Right atrium auricular region (tissue), 2 donors: ENCODE measurements around the gene GABRB2. TPM values are rescaled to one million over a fixed set of nuclear protein-coding genes. Genes with fewer than 3 reads are reported as not detected.

Experiments used
- DNase-seq: peaks from one replicate; pipeline ENCODE4 v3.0.0-alpha.2; 2019; ENCODE audit warnings: low spot score
- H3K27ac ChIP-seq, 2 donors: fragments of 200-600 bp; sonication (generic); 1 replicate in 1 of 2; 2 replicates in 1 of 2; pipeline ENCODE4 v1.5.1; 2016 to 2019
- H3K27me3 ChIP-seq, 2 donors: fragments of 200-600 bp; sonication (generic); one replicate each; pipeline versions ENCODE4 v1.5.1 to v1.6.0; 2017 to 2019
- H3K36me3 ChIP-seq: fragments of 200-600 bp; sonication (generic); one replicate; pipeline ENCODE4 v1.5.1; 2016
- H3K4me1 ChIP-seq, 2 donors: fragments of 200-600 bp; sonication (generic); one replicate each; pipeline versions ENCODE4 v1.5.1 to v1.6.0; 2017 to 2019
- H3K4me3 ChIP-seq, 2 donors: fragments of 200-600 bp; sonication (generic); 1 replicate in 1 of 2; 2 replicates in 1 of 2; pipeline ENCODE4 v1.5.1; 2017 to 2019; ENCODE audit warnings: mild to moderate bottlenecking in 1 of 2, moderate library complexity in 1 of 2
- H3K9me3 ChIP-seq, 2 donors: fragments of 200-600 bp; sonication (generic); one replicate each; pipeline ENCODE4 v1.5.1; 2019
- total RNA-seq, 2 donors: library from RNA; depleted of rRNA; stranded (reverse); fragments of >200 nt; gene quantifications; one replicate each; pipeline ENCODE4 v1.1.0, GENCODE V29; 2016
- TF ChIP-seq, protein P1 (sequence below), 2 donors: fragments of 200-600 bp; sonication (generic); IDR thresholded peaks; one replicate each; pipeline ENCODE4 v1.5.1; 2019; ENCODE audit warnings: antibody characterized with exemption in 2 of 2

GABRB2 gene
- total RNA-seq, 2 donors from 2014 or later: 0.37 to 2.0 TPM

DNA sequence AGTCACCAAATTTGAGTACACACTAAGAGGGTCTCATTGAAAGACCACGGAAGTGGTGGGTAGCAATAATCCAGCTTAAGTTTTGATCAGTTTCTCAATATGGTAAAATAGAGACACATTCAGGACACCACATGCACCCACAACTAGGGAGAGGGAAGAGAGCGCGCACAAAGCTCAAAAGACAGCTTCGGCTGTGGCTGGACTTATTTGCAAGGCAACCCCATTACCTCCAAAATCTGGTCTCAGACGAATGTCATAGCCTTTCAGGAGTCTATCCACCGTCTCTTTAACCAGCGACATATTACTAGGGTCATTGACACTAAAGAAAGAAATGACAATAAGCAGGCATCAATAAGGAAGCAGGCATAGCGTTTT, 443 bp downstream of the GABRB2 start:
- TF ChIP-seq, protein P1, sequence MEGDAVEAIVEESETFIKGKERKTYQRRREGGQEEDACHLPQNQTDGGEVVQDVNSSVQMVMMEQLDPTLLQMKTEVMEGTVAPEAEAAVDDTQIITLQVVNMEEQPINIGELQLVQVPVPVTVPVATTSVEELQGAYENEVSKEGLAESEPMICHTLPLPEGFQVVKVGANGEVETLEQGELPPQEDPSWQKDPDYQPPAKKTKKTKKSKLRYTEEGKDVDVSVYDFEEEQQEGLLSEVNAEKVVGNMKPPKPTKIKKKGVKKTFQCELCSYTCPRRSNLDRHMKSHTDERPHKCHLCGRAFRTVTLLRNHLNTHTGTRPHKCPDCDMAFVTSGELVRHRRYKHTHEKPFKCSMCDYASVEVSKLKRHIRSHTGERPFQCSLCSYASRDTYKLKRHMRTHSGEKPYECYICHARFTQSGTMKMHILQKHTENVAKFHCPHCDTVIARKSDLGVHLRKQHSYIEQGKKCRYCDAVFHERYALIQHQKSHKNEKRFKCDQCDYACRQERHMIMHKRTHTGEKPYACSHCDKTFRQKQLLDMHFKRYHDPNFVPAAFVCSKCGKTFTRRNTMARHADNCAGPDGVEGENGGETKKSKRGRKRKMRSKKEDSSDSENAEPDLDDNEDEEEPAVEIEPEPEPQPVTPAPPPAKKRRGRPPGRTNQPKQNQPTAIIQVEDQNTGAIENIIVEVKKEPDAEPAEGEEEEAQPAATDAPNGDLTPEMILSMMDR (IDR thresholded peaks at IDR 0.05): no peak
- Histone ChIP-seq H3K4me1 (peaks cover 0 to 33% of the 10 kb centered on the region in 2 donors), H3K27ac (no peak overlapping the region), H3K36me3 (no peaks in the 10 kb centered on the region), H3K4me3 (peak overlapping the region; percentile 18 to 44), H3K9me3 (no peaks in the 10 kb centered on the region), H3K27me3 (peaks cover 11 to 27% of the 10 kb centered on the region in 2 donors)
- no peak for DNase-seq

GRCh38 chr5:161545344-161546094, 1.0 kb downstream of the GABRB2 start:
- no peak overlapping the region for H3K27ac ChIP-seq
- no peaks in the 10 kb centered on the region for H3K36me3 ChIP-seq
- no peak for DNase-seq
- no peak overlapping the region for H3K4me3 ChIP-seq
- no peaks in the 10 kb centered on the region for H3K9me3 ChIP-seq
- peaks cover 0 to 33% of the 10 kb centered on the region in 2 donors for H3K4me1 ChIP-seq
- TF ChIP-seq, protein P1 (IDR thresholded peaks at IDR 0.05): no peak
- peaks cover 11 to 27% of the 10 kb centered on the region in 2 donors for H3K27me3 ChIP-seq

GRCh38 chr5:161544350-161544765, 2.2 kb downstream of the GABRB2 start:
- Histone ChIP-seq H3K4me1 (peaks cover 0 to 33% of the 10 kb centered on the region in 2 donors), H3K4me3 (no peak overlapping the region), H3K27me3 (peaks cover 11 to 27% of the 10 kb centered on the region in 2 donors), H3K27ac (no peak overlapping the region), H3K36me3 (no peaks in the 10 kb centered on the region), H3K9me3 (no peaks in the 10 kb centered on the region)
- TF ChIP-seq, protein P1 (IDR thresholded peaks at IDR 0.05): peak; percentile 57 to 81
- no peak for DNase-seq

- no peak for DNase-seq
- Histone ChIP-seq H3K27me3 (no peaks in the 10 kb centered on the region), H3K4me3 (no peak overlapping the region), H3K36me3 (no peaks in the 10 kb centered on the region), H3K9me3 (no peaks in the 10 kb centered on the region), H3K4me1 (no peaks in the 10 kb centered on the region), H3K27ac (no peak overlapping the region)
- TF ChIP-seq, protein P1 (IDR thresholded peaks at IDR 0.05): no peak
Measured at GRCh38 chr5:161539016-161539415, 7.5 kb downstream of the GABRB2 start.

DNA sequence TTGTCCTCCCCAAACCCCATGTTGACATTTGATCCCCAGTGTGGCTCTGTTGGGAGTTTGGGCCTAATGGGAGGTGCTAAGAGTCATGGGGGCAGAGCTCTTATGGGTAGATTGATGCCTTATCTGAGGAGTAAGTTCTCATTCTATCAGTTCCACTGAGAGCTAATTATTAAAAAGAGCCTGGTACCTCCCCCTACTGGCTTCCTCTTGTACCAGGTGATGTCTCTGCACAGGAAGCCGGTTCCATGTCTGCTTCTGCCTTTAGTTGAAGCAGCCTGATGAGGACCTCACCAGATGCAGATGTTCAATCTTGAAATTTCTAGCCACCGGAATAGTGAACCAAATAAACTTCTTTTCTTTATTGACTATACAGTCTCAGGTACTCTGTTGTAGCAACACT, 10.8 kb downstream of the GABRB2 start:
- Histone ChIP-seq H3K27ac (no peak overlapping the region), H3K4me3 (no peak overlapping the region), H3K9me3 (no peaks in the 10 kb centered on the region), H3K36me3 (no peaks in the 10 kb centered on the region), H3K27me3 (no peaks in the 10 kb centered on the region), H3K4me1 (no peaks in the 10 kb centered on the region)
- no peak for DNase-seq
- TF ChIP-seq, protein P1 (IDR thresholded peaks at IDR 0.05): peak in 1 of 2 donors; percentile 19

DNA sequence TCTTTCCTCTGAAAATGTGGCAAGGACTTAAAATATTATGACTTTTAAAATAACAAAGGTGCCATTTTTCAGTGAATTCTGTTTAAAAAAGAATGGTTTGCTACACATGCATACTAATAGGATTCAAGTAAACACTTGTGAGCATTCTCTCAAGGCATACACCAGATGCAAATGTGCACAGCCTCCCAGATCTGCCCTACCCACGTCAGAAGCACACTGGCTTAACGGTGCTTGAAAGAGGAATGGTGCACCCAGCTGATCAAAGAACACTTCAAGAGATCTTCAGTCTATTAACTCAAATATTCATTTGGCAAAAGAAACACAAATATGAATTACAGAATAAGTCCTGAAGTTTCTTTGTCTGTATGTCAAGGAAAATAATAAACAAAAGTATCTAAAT, 15.8 kb downstream of the GABRB2 start:
- H3K4me3 ChIP-seq: no peak overlapping the region
- no peaks in the 10 kb centered on the region for H3K4me1 ChIP-seq
- TF ChIP-seq, protein P1 (IDR thresholded peaks at IDR 0.05): no peak
- H3K27ac ChIP-seq: no peak overlapping the region
- H3K27me3 ChIP-seq: no peaks in the 10 kb centered on the region
- H3K9me3 ChIP-seq: no peaks in the 10 kb centered on the region
- no peaks in the 10 kb centered on the region for H3K36me3 ChIP-seq
- DNase-seq: no peak
